Naive B cell (primary cell): ENCODE results near the gene CUL9. TPM values are rescaled to one million over a fixed set of nuclear protein-coding genes. Genes with fewer than 3 reads are reported as not detected.

Experiments
- ATAC-seq, 2 donors: fragments of 150-1000 bp; cut with Tn5 transposase; 2 replicates each; pipeline ENCODE4 v1.10.0; 2021; ENCODE audit warnings: low read depth in 2 of 2, mild to moderate bottlenecking in 2 of 2, moderate library complexity in 2 of 2
- DNase-seq: peaks from one replicate; pipeline ENCODE4 v3.0.0; 2022
- H3K27ac Mint-ChIP-seq, 6 donors: one replicate each; pipeline ENCODE4 v1.8.0; 2020 to 2022; ENCODE audit warnings: mild to moderate bottlenecking in 6 of 6, mixed read lengths in 6 of 6, moderate library complexity in 5 of 6, inconsistent platforms in 2 of 6
- H3K27me3 Mint-ChIP-seq, 3 donors: one replicate each; pipeline ENCODE4 v1.8.0; 2021 to 2022; ENCODE audit warnings: mixed read lengths in 3 of 3, mild to moderate bottlenecking in 1 of 3
- H3K36me3 Mint-ChIP-seq, 2 donors: one replicate each; pipeline ENCODE4 v1.8.0; 2020 to 2022; ENCODE audit warnings: mixed read lengths in 2 of 2, inconsistent platforms in 1 of 2, mild to moderate bottlenecking in 1 of 2
- H3K4me1 Mint-ChIP-seq, 3 donors: one replicate each; pipeline ENCODE4 v1.8.0; 2020 to 2022; ENCODE audit warnings: mixed read lengths in 3 of 3, inconsistent platforms in 1 of 3, mild to moderate bottlenecking in 1 of 3, moderate library complexity in 1 of 3
- H3K4me3 Mint-ChIP-seq, 8 donors: one replicate each; pipeline ENCODE4 v1.8.0; 2020 to 2022; ENCODE audit warnings: mild to moderate bottlenecking in 8 of 8, mixed read lengths in 8 of 8, moderate library complexity in 8 of 8, inconsistent platforms in 2 of 8
- H3K9me3 Mint-ChIP-seq, 7 donors: one replicate each; pipeline ENCODE4 v1.8.0; 2020 to 2022; ENCODE audit warnings: mixed read lengths in 7 of 7, mild to moderate bottlenecking in 5 of 7, inconsistent platforms in 2 of 7, moderate library complexity in 1 of 7
- polyA plus RNA-seq, 6 donors: library from polyadenylated mRNA; unstranded; fragments of 300-500 nt; fragmentation: Illumina TruSeq; gene quantifications; one replicate each; pipeline ENCODE4 v1.2.3, GENCODE V29; 2021; ENCODE audit warnings: low read depth in 6 of 6

CUL9 gene
- polyA plus RNA-seq, 6 donors from 2014 or later: 1.2 to 16.5 (median 9.5) TPM

- Mint-ChIP-seq H3K36me3 (no peaks in the 10 kb centered on the region), H3K27ac (no peak overlapping the region), H3K27me3 (peaks cover 4 to 47% (median 40%) of the 10 kb centered on the region in 3 donors), H3K4me1 (peaks cover 7 to 15% (median 11%) of the 10 kb centered on the region in 3 donors), H3K9me3 (no peaks in the 10 kb centered on the region), H3K4me3 (no peak overlapping the region)
- no peak for DNase-seq
- ATAC-seq: no peak
These were observed 79.2 kb downstream of the CUL9 start for GRCh38 chr6:43261198-43261597.

DNA sequence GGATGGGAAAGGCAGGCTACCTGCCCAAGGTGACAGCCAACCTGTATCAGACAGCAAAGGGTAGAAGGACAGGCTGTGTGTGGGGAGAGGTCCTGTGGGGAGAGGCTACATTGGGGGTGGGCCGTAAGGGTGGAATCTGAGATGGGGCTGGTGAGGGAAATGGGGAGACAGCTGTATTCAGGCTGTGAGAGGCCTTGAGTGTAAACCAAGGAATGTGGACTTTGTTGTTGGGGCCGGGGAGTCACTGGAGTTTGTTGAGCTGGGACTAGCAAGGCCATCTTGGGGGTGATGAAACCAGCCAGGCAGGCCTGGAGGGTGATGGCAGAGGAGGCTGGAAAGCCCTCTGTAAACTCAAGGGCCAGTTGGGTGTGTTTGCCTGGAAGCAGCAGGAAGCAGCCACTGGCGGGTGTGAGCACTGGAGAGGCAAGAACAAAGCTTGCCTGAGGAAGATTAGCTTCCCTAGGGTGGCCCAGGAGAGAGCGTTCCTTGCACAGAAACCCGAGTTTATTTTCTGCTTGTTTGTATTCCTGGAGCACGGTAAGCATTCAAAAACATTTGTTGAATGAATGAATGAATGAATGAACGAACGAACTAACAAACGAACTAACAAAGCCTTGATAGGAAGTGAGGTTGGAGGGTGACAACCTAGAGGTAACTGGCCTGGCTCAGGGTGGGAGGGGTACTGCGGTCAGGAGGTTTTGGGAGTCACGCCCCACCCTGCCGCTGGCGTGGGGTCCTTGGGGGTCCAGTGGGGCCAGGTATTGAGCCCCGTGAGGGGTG is 80.2 kb downstream of the CUL9 start:
- DNase-seq (no peak), ATAC-seq (no peak)
- H3K9me3 Mint-ChIP-seq: no peaks in the 10 kb centered on the region
- H3K27me3 Mint-ChIP-seq: peaks cover 4 to 40% (median 35%) of the 10 kb centered on the region in 3 donors
- H3K36me3 Mint-ChIP-seq: no peaks in the 10 kb centered on the region
- no peak overlapping the region for H3K4me3 Mint-ChIP-seq
- H3K27ac Mint-ChIP-seq: peak overlapping the region in 3 of 6 donors; percentile 47 to 84 (median 49)
- H3K4me1 Mint-ChIP-seq: peaks cover 7 to 15% (median 11%) of the 10 kb centered on the region in 3 donors

GRCh38 chr6:43262780-43263313 is 80.9 kb downstream of the CUL9 start:
- peaks cover 7 to 16% (median 15%) of the 10 kb centered on the region in 3 donors for H3K4me1 Mint-ChIP-seq
- no peak for ATAC-seq
- H3K36me3 Mint-ChIP-seq: no peaks in the 10 kb centered on the region
- H3K27me3 Mint-ChIP-seq: peaks cover 3 to 34% (median 29%) of the 10 kb centered on the region in 3 donors
- no peak overlapping the region for H3K4me3 Mint-ChIP-seq
- H3K27ac Mint-ChIP-seq: no peak overlapping the region
- DNase-seq: no peak
- H3K9me3 Mint-ChIP-seq: no peaks in the 10 kb centered on the region

DNA sequence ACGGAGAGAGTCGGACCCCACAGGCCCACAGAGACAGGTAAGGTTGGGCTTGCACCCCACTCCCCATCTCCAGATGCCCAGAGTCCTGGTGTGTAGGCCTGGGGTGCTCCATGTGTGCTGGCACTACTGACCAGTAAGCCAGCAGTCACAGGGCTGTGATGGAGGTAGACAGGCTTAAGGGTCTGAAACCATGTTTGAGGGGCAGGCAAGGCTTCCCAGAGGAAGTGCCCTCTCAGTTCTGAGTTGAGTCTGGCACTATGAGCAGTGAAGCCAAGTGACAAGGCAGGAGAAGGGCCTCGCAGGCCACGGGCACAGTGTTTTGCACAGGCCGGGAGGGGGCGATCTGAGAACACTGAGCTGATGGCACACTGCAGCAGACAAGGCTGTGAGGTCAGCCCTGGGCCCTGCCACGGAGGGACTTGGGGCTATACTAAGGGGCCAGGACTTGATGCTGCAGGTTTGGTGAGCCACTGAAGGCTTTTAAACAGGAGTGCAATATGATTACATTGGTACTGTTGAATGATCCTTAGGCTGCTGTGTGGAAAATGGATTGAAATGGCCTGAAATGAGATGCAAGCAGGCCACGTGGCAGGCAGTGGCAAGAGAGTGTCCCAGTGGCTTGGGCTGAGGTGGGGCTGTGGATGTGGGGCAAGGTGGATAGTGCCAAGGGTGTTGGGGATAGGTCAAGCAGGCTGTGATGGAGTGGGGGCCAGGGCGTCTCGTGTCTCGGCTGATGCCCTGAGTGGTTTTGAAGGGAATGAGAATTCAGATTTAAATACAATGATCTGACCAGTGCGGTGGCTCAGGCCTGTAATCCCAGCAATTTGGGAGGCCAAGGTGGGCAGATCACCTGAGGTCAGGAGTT is 81.5 kb downstream of the CUL9 start:
- Mint-ChIP-seq H3K9me3 (no peaks in the 10 kb centered on the region), H3K4me1 (peaks cover 7 to 16% (median 15%) of the 10 kb centered on the region in 3 donors), H3K27me3 (peaks cover 0 to 32% (median 24%) of the 10 kb centered on the region in 3 donors), H3K4me3 (peak overlapping the region in 2 of 8 donors; percentile 2 to 13), H3K27ac (peak overlapping the region in 2 of 6 donors; percentile 33 to 49), H3K36me3 (no peaks in the 10 kb centered on the region)
- DNase-seq: peak; percentile 70
- ATAC-seq: peak; percentile 97 to 100

- peaks cover 0 to 33% (median 15%) of the 10 kb centered on the region in 3 donors for H3K27me3 Mint-ChIP-seq
- no peaks in the 10 kb centered on the region for H3K36me3 Mint-ChIP-seq
- H3K27ac Mint-ChIP-seq: peak overlapping the region in 1 of 6 donors; percentile 60
- ATAC-seq (no peak), DNase-seq (no peak)
- peaks cover 11 to 23% (median 23%) of the 10 kb centered on the region in 3 donors for H3K4me1 Mint-ChIP-seq
- peak overlapping the region in 1 of 8 donors; percentile 59 for H3K4me3 Mint-ChIP-seq
- no peaks in the 10 kb centered on the region for H3K9me3 Mint-ChIP-seq
These were observed 82.7 kb downstream of the CUL9 start for GRCh38 chr6:43264599-43265145.

- Mint-ChIP-seq H3K4me1 (peaks cover 20 to 31% (median 30%) of the 10 kb centered on the region in 3 donors), H3K9me3 (no peaks in the 10 kb centered on the region), H3K27ac (no peak overlapping the region), H3K4me3 (no peak overlapping the region), H3K36me3 (no peaks in the 10 kb centered on the region), H3K27me3 (peaks cover 0 to 27% (median 14%) of the 10 kb centered on the region in 3 donors)
- ATAC-seq: no peak
- no peak for DNase-seq
These were observed 83.6 kb downstream of the CUL9 start for GRCh38 chr6:43265564-43265963.

- Mint-ChIP-seq H3K27ac (peak overlapping the region in 1 of 6 donors; percentile 64), H3K27me3 (peaks cover 0 to 19% (median 14%) of the 10 kb centered on the region in 3 donors), H3K4me3 (peak overlapping the region in 4 of 8 donors; percentile 16 to 80 (median 46))
These were observed 85.8 kb downstream of the CUL9 start for GRCh38 chr6:43267619-43268354.

DNA sequence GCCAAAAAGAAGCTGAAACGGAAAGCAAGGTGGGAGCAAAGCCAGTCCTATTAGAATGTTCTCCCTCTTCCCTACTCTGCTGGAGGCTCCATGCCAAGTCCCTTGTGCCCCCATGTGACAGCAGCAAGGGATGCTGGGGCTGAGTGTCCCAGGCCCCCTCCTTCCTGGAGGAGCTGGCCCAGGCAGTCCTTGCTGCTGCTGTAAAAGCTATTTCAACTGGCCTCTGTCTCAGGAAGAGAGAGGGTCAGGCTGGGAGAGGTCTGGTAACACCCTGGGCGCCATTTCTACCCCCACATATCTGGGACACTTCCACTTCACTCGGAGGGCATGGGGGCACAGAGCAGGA is 86.3 kb downstream of the CUL9 start:
- no peaks in the 10 kb centered on the region for H3K9me3 Mint-ChIP-seq
- DNase-seq: no peak
- H3K27me3 Mint-ChIP-seq: peaks cover 0 to 19% (median 13%) of the 10 kb centered on the region in 3 donors
- no peak for ATAC-seq
- peak overlapping the region in 1 of 6 donors; percentile 20 for H3K27ac Mint-ChIP-seq
- no peaks in the 10 kb centered on the region for H3K36me3 Mint-ChIP-seq
- peaks cover 32 to 49% (median 38%) of the 10 kb centered on the region in 3 donors for H3K4me1 Mint-ChIP-seq
- peak overlapping the region in 4 of 8 donors; percentile 22 to 80 (median 74) for H3K4me3 Mint-ChIP-seq

More at GRCh38 chr6:43267619-43268354, 85.8 kb downstream of the CUL9 start:
- ATAC-seq (no peak), DNase-seq (no peak)
- H3K36me3 Mint-ChIP-seq: no peaks in the 10 kb centered on the region
- no peaks in the 10 kb centered on the region for H3K9me3 Mint-ChIP-seq
- H3K4me1 Mint-ChIP-seq: peaks cover 34 to 44% (median 38%) of the 10 kb centered on the region in 3 donors

DNA sequence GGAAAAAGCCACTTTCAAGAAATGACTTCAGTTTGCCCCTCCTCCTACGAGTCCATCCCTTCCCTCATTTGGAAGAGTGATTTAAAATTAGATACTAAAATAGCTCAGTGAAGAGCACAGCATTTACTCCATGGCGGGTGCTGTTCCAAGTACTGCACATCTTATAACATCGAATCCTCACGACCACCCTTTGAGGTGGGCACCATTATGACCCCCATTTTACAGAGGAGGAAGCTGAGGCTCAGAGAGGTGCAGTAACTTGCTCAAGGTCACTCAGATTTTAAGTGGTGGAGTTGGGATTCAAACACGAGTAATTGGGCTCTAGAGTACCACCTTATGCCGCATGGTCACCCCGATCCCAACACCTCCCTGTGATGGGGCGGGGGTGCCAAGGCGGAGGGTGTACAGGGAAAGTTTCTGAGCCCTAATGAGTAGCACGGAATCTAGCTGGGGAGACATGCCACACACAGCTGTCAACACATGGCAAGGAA is 86.8 kb downstream of the CUL9 start:
- no peaks in the 10 kb centered on the region for H3K9me3 Mint-ChIP-seq
- H3K36me3 Mint-ChIP-seq: no peaks in the 10 kb centered on the region
- peaks cover 0 to 19% (median 8%) of the 10 kb centered on the region in 3 donors for H3K27me3 Mint-ChIP-seq
- peaks cover 27 to 49% (median 34%) of the 10 kb centered on the region in 3 donors for H3K4me1 Mint-ChIP-seq
- DNase-seq (no peak), ATAC-seq (no peak)
- peak overlapping the region; percentile 53 to 90 (median 82) for H3K4me3 Mint-ChIP-seq
- H3K27ac Mint-ChIP-seq: peak overlapping the region in 3 of 6 donors; percentile 20 to 36 (median 30)

DNA sequence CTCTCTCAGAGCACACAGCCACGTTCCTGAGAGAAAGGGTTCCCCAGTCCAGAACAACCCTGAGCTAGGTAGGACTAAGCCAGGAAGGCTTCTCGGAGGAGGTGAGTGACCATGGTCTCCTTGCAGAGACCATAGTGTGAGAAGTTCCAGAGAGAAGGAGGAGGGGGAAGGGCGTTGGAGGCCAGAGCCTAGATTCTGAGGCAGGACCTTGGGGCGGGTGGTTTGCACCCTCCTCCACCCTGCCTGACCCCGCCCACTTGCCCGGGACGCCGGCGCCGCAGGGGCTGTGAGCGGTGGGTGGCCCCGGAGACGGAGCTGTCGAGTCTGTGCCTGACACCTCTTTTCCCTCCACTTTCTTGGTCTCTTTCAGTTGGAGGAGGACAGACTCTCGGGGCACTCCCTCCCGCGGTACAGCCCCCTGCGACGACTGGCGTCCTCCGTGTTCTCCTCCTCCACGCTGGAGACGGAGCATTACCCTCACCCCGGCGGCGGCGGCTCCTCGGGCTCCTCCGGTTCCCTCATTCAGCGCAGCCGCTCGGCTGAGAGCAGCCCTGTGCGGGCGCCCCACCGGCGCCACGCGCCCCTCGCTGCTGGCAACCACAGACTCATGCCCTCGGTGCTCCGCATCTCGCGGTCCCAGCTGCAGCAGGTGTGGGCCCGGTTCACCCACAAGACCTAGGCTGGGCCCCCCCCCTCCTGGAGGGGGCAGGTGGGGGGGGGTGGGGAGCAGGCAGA is 87.4 kb downstream of the CUL9 start:
- H3K27me3 Mint-ChIP-seq: peaks cover 0 to 17% (median 5%) of the 10 kb centered on the region in 3 donors
- peak overlapping the region in 2 of 6 donors; percentile 30 to 36 for H3K27ac Mint-ChIP-seq
- peak; percentile 44 to 66 for ATAC-seq

GRCh38 chr6:43271103-43271815 is 89.3 kb downstream of the CUL9 start:
- H3K27ac Mint-ChIP-seq: peak overlapping the region in 5 of 6 donors; percentile 17 to 63 (median 34)
- H3K9me3 Mint-ChIP-seq: no peaks in the 10 kb centered on the region
- H3K36me3 Mint-ChIP-seq: no peaks in the 10 kb centered on the region
- H3K27me3 Mint-ChIP-seq: peaks cover 0 to 12% (median 6%) of the 10 kb centered on the region in 3 donors
- peaks cover 38 to 60% (median 44%) of the 10 kb centered on the region in 3 donors for H3K4me1 Mint-ChIP-seq
- peak; percentile 39 for DNase-seq
- peak; percentile 47 to 64 for ATAC-seq
- H3K4me3 Mint-ChIP-seq: peak overlapping the region in 7 of 8 donors; percentile 19 to 87 (median 64)

More for the DNA sequence above, 87.4 kb downstream of the CUL9 start:
- no peaks in the 10 kb centered on the region for H3K36me3 Mint-ChIP-seq
- no peaks in the 10 kb centered on the region for H3K9me3 Mint-ChIP-seq
- peak overlapping the region; percentile 53 to 90 (median 82) for H3K4me3 Mint-ChIP-seq
- peaks cover 30 to 52% (median 34%) of the 10 kb centered on the region in 3 donors for H3K4me1 Mint-ChIP-seq
- peak; percentile 44 for DNase-seq
